H1 (cell line): ENCODE data around the gene EPN2. TPM values are rescaled to one million over a fixed set of nuclear protein-coding genes. Genes with fewer than 3 reads are reported as not detected.

ENCODE experiments used
- CTCF ChIA-PET: fragments of 300-600 bp; sonication (Branson Sonifier 250); formaldehyde crosslinking; loops from one replicate; lab custom pipeline; 2021; ENCODE audit not compliant: partially characterized antibody; lab: Charles Lee
- POLR2A ChIA-PET: fragments of 300-600 bp; sonication (Branson Sonifier 250); formaldehyde crosslinking; loops from one replicate; lab custom pipeline; 2021; ENCODE audit warnings: inconsistent platforms; ENCODE audit not compliant: partially characterized antibody; lab: Charles Lee
- DNase-seq, 2 experiments: peaks; one replicate each; pipeline versions ENCODE4 v3.0.0 to v3.0.0-alpha.2; 2010 to 2022; ENCODE audit warnings: low spot score in 2 of 2, low read depth in 1 of 2, mixed read lengths in 1 of 2
- FAIRE-seq: peaks from 2 replicates; lab custom pipeline; 2011; peaks lifted over from hg19 to GRCh38; lab: Jason Lieb, UNC
- H2AFZ ChIP-seq: 2 replicates; pipeline ENCODE4 v1.8.1; 2012; ENCODE audit warnings: low read length, inconsistent platforms
- H2AK5ac ChIP-seq: 2 replicates; pipeline ENCODE4 v1.6.1; 2013; ENCODE audit warnings: low read depth, low read length
- H2BK120ac ChIP-seq: replicated peaks from 2 replicates; pipeline ENCODE3; 2013; ENCODE audit warnings: low read depth, low read length, inconsistent platforms
- H2BK12ac ChIP-seq: 2 replicates; pipeline ENCODE4 v1.6.1; 2013; ENCODE audit warnings: low read depth, low read length
- H2BK15ac ChIP-seq: 2 replicates; pipeline ENCODE4 v1.6.1; 2013; ENCODE audit warnings: low read length
- H2BK20ac ChIP-seq: 2 replicates; pipeline ENCODE4 v1.6.1; 2013; ENCODE audit warnings: low read length
- H2BK5ac ChIP-seq: 2 replicates; pipeline ENCODE4 v1.6.1; 2013; ENCODE audit warnings: low read depth, low read length
- H3K14ac ChIP-seq: 2 replicates; pipeline ENCODE4 v1.6.1; 2013; ENCODE audit warnings: inconsistent platforms; ENCODE audit not compliant: insufficient read length
- H3K18ac ChIP-seq: 2 replicates; pipeline ENCODE4 v1.6.1; 2013; ENCODE audit warnings: low read length; ENCODE audit errors: extremely low read depth
- H3K23ac ChIP-seq: 2 replicates; pipeline ENCODE4 v1.6.1; 2013; ENCODE audit warnings: inconsistent platforms; ENCODE audit not compliant: insufficient read length
- H3K23me2 ChIP-seq: 2 replicates; pipeline ENCODE4 v1.6.1; 2013; ENCODE audit warnings: low read depth, low read length
- H3K27ac ChIP-seq: 2 replicates; pipeline ENCODE4 v1.6.1; 2011; ENCODE audit warnings: low read depth, low read length, inconsistent platforms
- H3K27me3 ChIP-seq, 4 experiments: replicated peaks in 1 of 4; 1 replicate in 1 of 4; 2 replicates in 3 of 4; pipeline versions ENCODE4 v1.6.1 to v1.8.1; 2011 to 2013; ENCODE audit warnings: low read length in 3 of 4, mild to moderate bottlenecking in 3 of 4, inconsistent platforms in 2 of 4, mixed read lengths in 2 of 4, moderate library complexity in 1 of 4; ENCODE audit not compliant: control insufficient read depth in 3 of 4, insufficient read depth in 3 of 4; ENCODE audit errors: extremely low read depth in 1 of 4
- H3K36me3 ChIP-seq, 4 experiments: 2 replicates each; pipeline versions ENCODE4 v1.6.1 to v1.8.1; 2011 to 2013; ENCODE audit warnings: mild to moderate bottlenecking in 4 of 4, low read length in 3 of 4, moderate library complexity in 2 of 4, control low read depth in 1 of 4, inconsistent platforms in 1 of 4; ENCODE audit not compliant: insufficient read depth in 4 of 4, control insufficient read depth in 2 of 4
- H3K4ac ChIP-seq: replicated peaks from 2 replicates; pipeline ENCODE3; 2013; ENCODE audit warnings: low read length, low read depth, mixed read lengths, inconsistent platforms; ENCODE audit not compliant: insufficient read length
- H3K4me1 ChIP-seq, 4 experiments: replicated peaks in 1 of 4; 1 replicate in 1 of 4; 2 replicates in 3 of 4; pipeline versions ENCODE4 v1.6.1 to v1.8.1; 2011 to 2013; ENCODE audit warnings: low read length in 3 of 4, inconsistent platforms in 2 of 4, mixed read lengths in 1 of 4; ENCODE audit not compliant: insufficient read depth in 4 of 4, control insufficient read depth in 3 of 4
- H3K4me2 ChIP-seq, 2 experiments: 2 replicates each; pipeline versions ENCODE4 v1.6.1 to v1.8.1; 2011 to 2013; ENCODE audit warnings: low read depth in 2 of 2, low read length in 2 of 2, control low read depth in 1 of 2, inconsistent platforms in 1 of 2, mild to moderate bottlenecking in 1 of 2; ENCODE audit not compliant: insufficient read depth in 1 of 2
- H3K4me3 ChIP-seq, 4 experiments: fragments of 200-600, 300-600 bp in 1 of 4; sonication (generic), shearing (Covaris generic), sonication (Bioruptor Twin) in 1 of 4; 2 replicates each; pipeline versions ENCODE4 v1.5.1 to v1.8.1; 2011 to 2016; ENCODE audit warnings: low read length in 4 of 4, low read depth in 3 of 4, control low read depth in 2 of 4, inconsistent platforms in 2 of 4, mild to moderate bottlenecking in 2 of 4, mixed read lengths in 1 of 4, moderate library complexity in 1 of 4; ENCODE audit not compliant: insufficient read depth in 2 of 4; ENCODE audit errors: extremely low read depth in 1 of 4
- H3K56ac ChIP-seq: replicated peaks from 2 replicates; pipeline ENCODE3; 2013; ENCODE audit warnings: low read depth, mild to moderate bottlenecking, mixed read lengths, low read length, inconsistent platforms; ENCODE audit not compliant: insufficient read length
- H3K79me1 ChIP-seq: 2 replicates; pipeline ENCODE4 v1.6.1; 2013; ENCODE audit warnings: low read depth, low read length, control low read depth
- H3K79me2 ChIP-seq, 2 experiments: 2 replicates each; pipeline versions ENCODE4 v1.6.1 to v1.8.1; 2012 to 2013; ENCODE audit warnings: low read length in 2 of 2, mild to moderate bottlenecking in 2 of 2, inconsistent platforms in 1 of 2; ENCODE audit not compliant: insufficient read depth in 2 of 2, control insufficient read depth in 1 of 2
- H3K9ac ChIP-seq, 4 experiments: replicated peaks in 1 of 4; 1 replicate in 1 of 4; 2 replicates in 3 of 4; pipeline versions ENCODE4 v1.6.1 to v1.8.1; 2011 to 2013; ENCODE audit warnings: low read depth in 3 of 4, low read length in 3 of 4, control low read depth in 2 of 4, mild to moderate bottlenecking in 2 of 4, moderate library complexity in 2 of 4, inconsistent platforms in 1 of 4; ENCODE audit errors: extremely low read depth in 1 of 4
- H3K9me3 ChIP-seq, 2 experiments: 2 replicates each; pipeline versions ENCODE4 v1.6.1 to v1.8.1; 2012 to 2013; ENCODE audit warnings: mild to moderate bottlenecking in 2 of 2, moderate library complexity in 2 of 2, control low read depth in 1 of 2, inconsistent platforms in 1 of 2, low read depth in 1 of 2, low read length in 1 of 2, mixed read lengths in 1 of 2; ENCODE audit not compliant: insufficient read depth in 2 of 2
- H4K20me1 ChIP-seq, 2 experiments: replicated peaks in 1 of 2; 2 replicates each; pipeline versions ENCODE3 to v1.8.1; 2011 to 2013; ENCODE audit warnings: inconsistent platforms in 2 of 2, low read length in 2 of 2, mild to moderate bottlenecking in 1 of 2; ENCODE audit not compliant: insufficient read depth in 2 of 2, control insufficient read depth in 1 of 2
- H4K5ac ChIP-seq: 2 replicates; pipeline ENCODE4 v1.6.1; 2013; ENCODE audit warnings: low read length, low read depth, mixed read lengths, inconsistent platforms; ENCODE audit not compliant: insufficient read length
- H4K8ac ChIP-seq: 2 replicates; pipeline ENCODE4 v1.8.0; 2013; ENCODE audit warnings: mild to moderate bottlenecking, moderate library complexity, low read length, inconsistent platforms; ENCODE audit not compliant: insufficient read depth; ENCODE audit errors: extremely low read depth
- H4K91ac ChIP-seq: replicated peaks from 2 replicates; pipeline ENCODE3; 2013; ENCODE audit warnings: low read length, mixed read lengths, inconsistent platforms; ENCODE audit not compliant: insufficient read length
- BRCA1 ChIP-seq: IDR thresholded peaks from 2 replicates; pipeline ENCODE4 v1.6.1; 2012; ENCODE audit warnings: low read depth, low read length, improper control_type of control experiment
- GTF2F1 ChIP-seq: IDR thresholded peaks from 2 replicates; pipeline ENCODE4 v1.6.1; 2012; ENCODE audit warnings: low read depth, low read length, improper control_type of control experiment, borderline replicate concordance
- KDM1A ChIP-seq: fragments of 200-600, 300-600 bp; sonication (generic); IDR thresholded peaks from 2 replicates; pipeline ENCODE4 v1.7.1; 2016; ENCODE audit warnings: mild to moderate bottlenecking, low read length, borderline replicate concordance
- KDM4A ChIP-seq: IDR thresholded peaks from one replicate; pipeline ENCODE4 v1.7.1; 2012; ENCODE audit warnings: low read depth, mild to moderate bottlenecking, moderate library complexity, low read length, inconsistent platforms; ENCODE audit not compliant: severe bottlenecking
- POLR2A ChIP-seq, 2 experiments: IDR thresholded peaks; 1 replicate in 1 of 2; 2 replicates in 1 of 2; pipeline ENCODE4 v1.6.1; 2011; ENCODE audit warnings: low read depth in 2 of 2, low read length in 2 of 2, mild to moderate bottlenecking in 2 of 2; ENCODE audit errors: control extremely low read depth in 1 of 2
- RXRA ChIP-seq: IDR thresholded peaks from 2 replicates; pipeline ENCODE4 v1.6.1; 2011; ENCODE audit warnings: low read depth, mild to moderate bottlenecking, low read length, moderate library complexity; ENCODE audit not compliant: insufficient read depth
- SP1 ChIP-seq: IDR thresholded peaks from 2 replicates; pipeline ENCODE4 v1.6.1; 2011; ENCODE audit warnings: low read depth, low read length
- SUZ12 ChIP-seq: fragments of 200-600 bp; sonication (generic); IDR thresholded peaks from 2 replicates; pipeline ENCODE4 v1.6.1; 2012; ENCODE audit warnings: mild to moderate bottlenecking, inconsistent platforms, low read length, moderate library complexity, mixed read lengths
- TBP ChIP-seq: IDR thresholded peaks from 2 replicates; pipeline ENCODE4 v1.6.1; 2011; ENCODE audit warnings: low read depth, low read length, improper control_type of control experiment
- WGBS, 2 experiments: shearing (Covaris generic) in 1 of 2; methylation state at CpG; one replicate each; pipeline versions ENCODE4 v1.1.6 to v1.1.7; 2013 to 2015; ENCODE audit warnings: low lambda C conversion rate in 2 of 2, mixed read lengths in 2 of 2, inconsistent platforms in 1 of 2, low coverage in 1 of 2, missing lambda C conversion rate in 1 of 2; ENCODE audit not compliant: insufficient replicate concordance in 2 of 2, insufficient coverage in 1 of 2, insufficient read length in 1 of 2; ENCODE audit errors: extremely low coverage in 1 of 2, missing lambda C conversion rate in 1 of 2; 5-methylcytosine and 5-hydroxymethylcytosine counted together
- polyA plus RNA-seq, 7 experiments: library from polyadenylated mRNA; depleted of rRNA in 3 of 7; stranded (reverse) in 5 of 7; unstranded in 2 of 7; fragments of >200 nt in 5 of 7; fragments of 200-250 nt in 2 of 7; gene quantifications; 1 replicate in 5 of 7; 2 replicates in 1 of 7; 4 replicates in 1 of 7; pipeline versions ENCODE4 v1.2.1 to v1.2.3, GENCODE V29; 2011 to 2013; ENCODE audit warnings: missing spikeins in 2 of 7, mixed read lengths in 2 of 7
- total RNA-seq: library from RNA; stranded (reverse); fragmentation: NEBNext Ultra II Directional; extraction: Animal tissue kit (Norgen Biotek cat#: 25700); gene quantifications from 2 replicates; pipeline ENCODE4 v1.2.1, GENCODE V29; 2021
- TF ChIP-seq, protein P1 (sequence below), 3 experiments: IDR thresholded peaks; 1 replicate in 2 of 3; 2 replicates in 1 of 3; pipeline versions ENCODE4 v1.5.1 to v1.6.1; 2011; ENCODE audit warnings: low read length in 3 of 3, mild to moderate bottlenecking in 3 of 3, inconsistent platforms in 2 of 3, low read depth in 1 of 3, moderate library complexity in 1 of 3; ENCODE audit not compliant: insufficient read depth in 1 of 3; ENCODE audit errors: control extremely low read depth in 1 of 3
- TF ChIP-seq, protein P2 (sequence below): IDR thresholded peaks from 2 replicates; pipeline ENCODE4 v1.6.1; 2011; ENCODE audit warnings: low read length, improper control_type of control experiment

EPN2 gene
- total and polyA plus RNA-seq, 2 of the 8 experiments (the other 6 are each of a cell fraction or from before 2014, with no cell fraction given) = 28.7 to 55.8 TPM

- no peak overlapping the region for H2BK12ac ChIP-seq
- H3K9me3 ChIP-seq = no peaks in the 10 kb centered on the region
- FAIRE-seq (no peak), DNase-seq (no peak)
- no peak overlapping the region for H3K4me2 ChIP-seq
- no peak overlapping the region for H4K5ac ChIP-seq
- H4K91ac ChIP-seq = no peak overlapping the region
- H3K79me2 ChIP-seq = no peaks in the 10 kb centered on the region
- no peaks in the 10 kb centered on the region for H3K23me2 ChIP-seq
- H3K27ac ChIP-seq = no peak overlapping the region
- no peak overlapping the region for H2AK5ac ChIP-seq
- POLR2A ChIA-PET = no interaction called here
- H3K56ac ChIP-seq = no peak overlapping the region
- H2BK15ac ChIP-seq = no peak overlapping the region
- no peak overlapping the region for H3K9ac ChIP-seq
- CTCF ChIA-PET = interaction anchor here (1.0 to 1.3 kb wide), 2 partner anchors 10 to 11 kb away, joined by 3 read pairs; no protein-coding TSS in a partner anchor
- H3K36me3 ChIP-seq = peaks cover 4 to 25% (median 13%) of the 10 kb centered on the region in 4 experiments; a peak in 7 of 8 replicates
- H3K4ac ChIP-seq = no peak overlapping the region
- H2AFZ ChIP-seq = no peak overlapping the region
- H4K20me1 ChIP-seq = peaks cover 4 to 14% of the 10 kb centered on the region in 2 experiments
- no peak overlapping the region for H3K23ac ChIP-seq
- H3K79me1 ChIP-seq = peaks cover 17% of the 10 kb centered on the region
- H3K14ac ChIP-seq = no peak overlapping the region
- H3K4me3 ChIP-seq = no peak overlapping the region
- no peak overlapping the region for H2BK5ac ChIP-seq
- peaks cover 0 to 4% (median 0%) of the 10 kb centered on the region in 4 experiments; a peak in 2 of 7 replicates for H3K4me1 ChIP-seq
- no peak overlapping the region for H2BK120ac ChIP-seq
- H2BK20ac ChIP-seq = no peak overlapping the region
- H4K8ac ChIP-seq = no peak overlapping the region
- 88% methylated on average over 5 of the region's 5 CpGs; no CpG with 5 or more reads in 1 of the 2 experiments for WGBS, 2 experiments
- H3K18ac ChIP-seq = no peak overlapping the region
- no peaks in the 10 kb centered on the region for H3K27me3 ChIP-seq
- no peak for TF ChIP-seq SUZ12
- TF ChIP-seq KDM4A = no peak
- TF ChIP-seq GTF2F1 = no peak
- no peak for TF ChIP-seq TBP
- no peak for TF ChIP-seq SP1
- no peak for TF ChIP-seq KDM1A
- no peak for TF ChIP-seq BRCA1
- no peak for TF ChIP-seq RXRA
- TF ChIP-seq, protein P1, sequence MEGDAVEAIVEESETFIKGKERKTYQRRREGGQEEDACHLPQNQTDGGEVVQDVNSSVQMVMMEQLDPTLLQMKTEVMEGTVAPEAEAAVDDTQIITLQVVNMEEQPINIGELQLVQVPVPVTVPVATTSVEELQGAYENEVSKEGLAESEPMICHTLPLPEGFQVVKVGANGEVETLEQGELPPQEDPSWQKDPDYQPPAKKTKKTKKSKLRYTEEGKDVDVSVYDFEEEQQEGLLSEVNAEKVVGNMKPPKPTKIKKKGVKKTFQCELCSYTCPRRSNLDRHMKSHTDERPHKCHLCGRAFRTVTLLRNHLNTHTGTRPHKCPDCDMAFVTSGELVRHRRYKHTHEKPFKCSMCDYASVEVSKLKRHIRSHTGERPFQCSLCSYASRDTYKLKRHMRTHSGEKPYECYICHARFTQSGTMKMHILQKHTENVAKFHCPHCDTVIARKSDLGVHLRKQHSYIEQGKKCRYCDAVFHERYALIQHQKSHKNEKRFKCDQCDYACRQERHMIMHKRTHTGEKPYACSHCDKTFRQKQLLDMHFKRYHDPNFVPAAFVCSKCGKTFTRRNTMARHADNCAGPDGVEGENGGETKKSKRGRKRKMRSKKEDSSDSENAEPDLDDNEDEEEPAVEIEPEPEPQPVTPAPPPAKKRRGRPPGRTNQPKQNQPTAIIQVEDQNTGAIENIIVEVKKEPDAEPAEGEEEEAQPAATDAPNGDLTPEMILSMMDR (IDR thresholded peaks at IDR 0.05; ENCODE audit: control extremely low read depth in 1 of 3, insufficient read depth in 1 of 3, low read depth in 1 of 3, low read length in 3 of 3) = no peak
- no peak for TF ChIP-seq POLR2A (IDR thresholded peaks at IDR 0.05; ENCODE audit: control extremely low read depth in 1 of 2, low read depth in 2 of 2, low read length in 2 of 2)
- TF ChIP-seq, protein P2, sequence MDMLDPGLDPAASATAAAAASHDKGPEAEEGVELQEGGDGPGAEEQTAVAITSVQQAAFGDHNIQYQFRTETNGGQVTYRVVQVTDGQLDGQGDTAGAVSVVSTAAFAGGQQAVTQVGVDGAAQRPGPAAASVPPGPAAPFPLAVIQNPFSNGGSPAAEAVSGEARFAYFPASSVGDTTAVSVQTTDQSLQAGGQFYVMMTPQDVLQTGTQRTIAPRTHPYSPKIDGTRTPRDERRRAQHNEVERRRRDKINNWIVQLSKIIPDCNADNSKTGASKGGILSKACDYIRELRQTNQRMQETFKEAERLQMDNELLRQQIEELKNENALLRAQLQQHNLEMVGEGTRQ = no peak
These were observed 73.8 kb downstream of the EPN2 start for GRCh38 chr17:19311016-19311415.
